ENCODE measurements around the gene PLA2G4B.

DNA sequence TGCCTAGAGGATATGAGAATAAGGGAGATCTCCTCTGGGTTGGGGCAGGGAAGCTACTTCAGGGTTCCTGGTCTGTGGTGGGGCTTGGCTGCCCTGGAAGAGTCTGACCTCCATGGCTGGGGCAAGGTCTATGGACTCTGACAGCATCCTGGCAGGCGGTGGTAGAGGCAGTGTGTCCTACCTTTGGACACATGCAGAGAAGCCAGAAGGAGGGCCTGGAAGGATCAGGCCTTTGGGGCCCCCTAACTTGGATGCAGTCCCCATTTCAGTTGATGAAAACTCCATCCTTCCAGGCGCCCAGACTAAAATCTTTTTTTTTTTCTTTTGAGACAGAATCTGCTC, 44.8 kb downstream of the PLA2G4B start:
- TF ChIP-seq ZBTB21 (CRISPR knock-in tag; IDR thresholded peaks at IDR 0.05; ENCODE audit: borderline replicate concordance) (no peak), RELA (CRISPR knock-in tag; IDR thresholded peaks at IDR 0.05; ENCODE audit: borderline replicate concordance) (no peak), CBFB (CRISPR knock-in tag; IDR thresholded peaks at IDR 0.05; ENCODE audit: low read depth) (no peak), RORB (CRISPR knock-in tag; IDR thresholded peaks at IDR 0.05) (no peak), ESRRA (CRISPR knock-in tag; IDR thresholded peaks at IDR 0.05; ENCODE audit: borderline replicate concordance) (no peak), GABPB1 (CRISPR knock-in tag; IDR thresholded peaks at IDR 0.05) (no peak), ELF4 (CRISPR knock-in tag; IDR thresholded peaks at IDR 0.05; ENCODE audit: low read depth) (no peak), MYBL2 (CRISPR knock-in tag; IDR thresholded peaks at IDR 0.05) (no peak), ZNF416 (CRISPR knock-in tag; IDR thresholded peaks at IDR 0.05) (no peak)
- TF ChIP-seq, protein P1, sequence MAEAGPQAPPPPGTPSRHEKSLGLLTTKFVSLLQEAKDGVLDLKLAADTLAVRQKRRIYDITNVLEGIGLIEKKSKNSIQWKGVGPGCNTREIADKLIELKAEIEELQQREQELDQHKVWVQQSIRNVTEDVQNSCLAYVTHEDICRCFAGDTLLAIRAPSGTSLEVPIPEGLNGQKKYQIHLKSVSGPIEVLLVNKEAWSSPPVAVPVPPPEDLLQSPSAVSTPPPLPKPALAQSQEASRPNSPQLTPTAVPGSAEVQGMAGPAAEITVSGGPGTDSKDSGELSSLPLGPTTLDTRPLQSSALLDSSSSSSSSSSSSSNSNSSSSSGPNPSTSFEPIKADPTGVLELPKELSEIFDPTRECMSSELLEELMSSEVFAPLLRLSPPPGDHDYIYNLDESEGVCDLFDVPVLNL (CRISPR knock-in tag; IDR thresholded peaks at IDR 0.05; ENCODE audit: borderline replicate concordance, low read depth): no peak
- TF ChIP-seq, protein P2, sequence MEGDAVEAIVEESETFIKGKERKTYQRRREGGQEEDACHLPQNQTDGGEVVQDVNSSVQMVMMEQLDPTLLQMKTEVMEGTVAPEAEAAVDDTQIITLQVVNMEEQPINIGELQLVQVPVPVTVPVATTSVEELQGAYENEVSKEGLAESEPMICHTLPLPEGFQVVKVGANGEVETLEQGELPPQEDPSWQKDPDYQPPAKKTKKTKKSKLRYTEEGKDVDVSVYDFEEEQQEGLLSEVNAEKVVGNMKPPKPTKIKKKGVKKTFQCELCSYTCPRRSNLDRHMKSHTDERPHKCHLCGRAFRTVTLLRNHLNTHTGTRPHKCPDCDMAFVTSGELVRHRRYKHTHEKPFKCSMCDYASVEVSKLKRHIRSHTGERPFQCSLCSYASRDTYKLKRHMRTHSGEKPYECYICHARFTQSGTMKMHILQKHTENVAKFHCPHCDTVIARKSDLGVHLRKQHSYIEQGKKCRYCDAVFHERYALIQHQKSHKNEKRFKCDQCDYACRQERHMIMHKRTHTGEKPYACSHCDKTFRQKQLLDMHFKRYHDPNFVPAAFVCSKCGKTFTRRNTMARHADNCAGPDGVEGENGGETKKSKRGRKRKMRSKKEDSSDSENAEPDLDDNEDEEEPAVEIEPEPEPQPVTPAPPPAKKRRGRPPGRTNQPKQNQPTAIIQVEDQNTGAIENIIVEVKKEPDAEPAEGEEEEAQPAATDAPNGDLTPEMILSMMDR (IDR thresholded peaks at IDR 0.05): no peak
- TF ChIP-seq, protein P3, sequence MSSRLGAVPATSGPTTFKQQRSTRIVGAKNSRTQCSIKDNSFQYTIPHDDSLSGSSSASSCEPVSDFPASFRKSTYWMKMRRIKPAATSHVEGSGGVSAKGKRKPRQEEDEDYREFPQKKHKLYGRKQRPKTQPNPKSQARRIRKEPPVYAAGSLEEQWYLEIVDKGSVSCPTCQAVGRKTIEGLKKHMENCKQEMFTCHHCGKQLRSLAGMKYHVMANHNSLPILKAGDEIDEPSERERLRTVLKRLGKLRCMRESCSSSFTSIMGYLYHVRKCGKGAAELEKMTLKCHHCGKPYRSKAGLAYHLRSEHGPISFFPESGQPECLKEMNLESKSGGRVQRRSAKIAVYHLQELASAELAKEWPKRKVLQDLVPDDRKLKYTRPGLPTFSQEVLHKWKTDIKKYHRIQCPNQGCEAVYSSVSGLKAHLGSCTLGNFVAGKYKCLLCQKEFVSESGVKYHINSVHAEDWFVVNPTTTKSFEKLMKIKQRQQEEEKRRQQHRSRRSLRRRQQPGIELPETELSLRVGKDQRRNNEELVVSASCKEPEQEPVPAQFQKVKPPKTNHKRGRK (CRISPR knock-in tag; IDR thresholded peaks at IDR 0.05; ENCODE audit: borderline replicate concordance): no peak
